ENCODE results near the gene ZDHHC4.

ZDHHC4 gene

DNA sequence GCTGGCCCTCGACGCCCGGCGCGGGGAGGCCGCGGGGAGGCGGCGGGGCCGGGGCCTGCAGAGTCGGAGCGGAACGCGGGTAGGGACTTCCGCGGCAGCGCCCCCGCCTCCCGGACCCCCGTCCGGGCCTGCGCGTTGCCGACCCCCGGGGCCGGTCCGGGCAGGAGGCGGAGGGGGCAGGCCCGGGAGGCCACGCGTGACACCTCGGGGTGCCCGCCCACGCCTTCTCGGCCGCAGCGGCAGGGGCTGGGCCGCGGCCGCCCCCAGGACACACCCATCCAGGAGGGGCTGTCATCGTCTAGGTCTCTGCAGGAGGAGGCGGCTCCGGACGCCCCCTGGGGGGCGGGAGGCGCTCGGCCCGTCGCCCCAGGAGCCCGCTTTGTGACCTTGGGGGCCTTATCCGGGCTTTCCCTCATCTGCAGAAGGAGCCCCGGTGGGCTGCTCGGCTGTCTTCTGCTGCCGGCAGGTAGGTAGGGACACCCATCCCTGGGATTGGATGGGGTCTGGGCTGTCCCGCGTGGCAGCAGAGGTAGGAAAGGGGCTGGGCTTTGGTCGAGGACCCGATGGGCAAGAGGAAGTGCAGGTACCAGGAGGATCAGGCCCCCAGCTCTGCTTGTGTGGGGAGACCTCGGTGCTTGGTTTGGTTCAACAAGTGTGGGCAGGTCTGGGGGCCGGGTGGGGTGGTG, 60.4 kb downstream of the ZDHHC4 start:
- DNase-seq = peak; percentile 48
